HEK293 (cell line): ENCODE data around the gene CCL19.
A peak's percentile ranks its signal among the peaks of the same experiment; 100 is the strongest.

Source experiments
- IKZF3 ChIP-seq: fragments of 450-650 bp; IDR thresholded peaks from 2 replicates; pipeline ENCODE4 v1.5.0; 2018; ENCODE audit warnings: missing biosample characterization, mild to moderate bottlenecking, missing genetic modification characterization, moderate library complexity
- MYNN ChIP-seq: fragments of 450-650 bp; formaldehyde crosslinking; IDR thresholded peaks from 2 replicates; pipeline ENCODE4 v1.5.1; 2016; ENCODE audit warnings: missing biosample characterization, missing genetic modification characterization, borderline replicate concordance
- PRDM10 ChIP-seq: fragments of 450-650 bp; formaldehyde crosslinking; IDR thresholded peaks from 2 replicates; pipeline ENCODE4 v1.5.1; 2016; ENCODE audit warnings: missing biosample characterization, missing genetic modification characterization
- ZBTB49 ChIP-seq: fragments of 450-650 bp; formaldehyde crosslinking; IDR thresholded peaks from 2 replicates; pipeline ENCODE4 v1.5.1; 2016; ENCODE audit warnings: missing biosample characterization, missing genetic modification characterization, low read depth
- ZFP3 ChIP-seq: fragments of 450-650 bp; formaldehyde crosslinking; IDR thresholded peaks from 2 replicates; pipeline ENCODE4 v1.5.1; 2016; ENCODE audit warnings: low read depth, missing biosample characterization, missing genetic modification characterization
- ZNF155 ChIP-seq: fragments of 450-650 bp; formaldehyde crosslinking; IDR thresholded peaks from 2 replicates; pipeline ENCODE4 v1.5.1; 2016; ENCODE audit warnings: missing biosample characterization, missing genetic modification characterization
- ZNF184 ChIP-seq: fragments of 450-650 bp; IDR thresholded peaks from 2 replicates; pipeline ENCODE4 v1.5.1; 2018; ENCODE audit warnings: missing biosample characterization, mild to moderate bottlenecking, missing genetic modification characterization
- ZNF280C ChIP-seq: fragments of 450-650 bp; formaldehyde crosslinking; IDR thresholded peaks from 2 replicates; pipeline ENCODE4 v1.5.1; 2016; ENCODE audit warnings: missing biosample characterization, missing genetic modification characterization
- ZNF280D ChIP-seq: fragments of 450-650 bp; formaldehyde crosslinking; IDR thresholded peaks from 2 replicates; pipeline ENCODE4 v1.5.1; 2016; ENCODE audit warnings: missing biosample characterization, missing genetic modification characterization
- ZNF324 ChIP-seq: fragments of 450-650 bp; formaldehyde crosslinking; IDR thresholded peaks from 2 replicates; pipeline ENCODE4 v1.5.1; 2016; ENCODE audit warnings: missing biosample characterization, missing genetic modification characterization
- ZNF335 ChIP-seq: fragments of 450-650 bp; formaldehyde crosslinking; conservative IDR thresholded peaks from 2 replicates; pipeline ENCODE4 v1.5.1; 2016; ENCODE audit warnings: missing biosample characterization, missing genetic modification characterization
- ZNF341 ChIP-seq: fragments of 450-650 bp; formaldehyde crosslinking; IDR thresholded peaks from 2 replicates; pipeline ENCODE4; 2016; ENCODE audit warnings: low read depth, missing biosample characterization, missing genetic modification characterization
- ZNF354C ChIP-seq: fragments of 450-650 bp; formaldehyde crosslinking; IDR thresholded peaks from 2 replicates; pipeline ENCODE4 v1.5.1; 2016; ENCODE audit warnings: missing biosample characterization, missing genetic modification characterization, low read depth, borderline replicate concordance
- ZNF394 ChIP-seq: fragments of 450-650 bp; formaldehyde crosslinking; IDR thresholded peaks from 2 replicates; pipeline ENCODE4 v1.5.1; 2016; ENCODE audit warnings: missing biosample characterization, missing genetic modification characterization, mild to moderate bottlenecking, moderate library complexity, borderline replicate concordance
- ZNF488 ChIP-seq: fragments of 450-650 bp; formaldehyde crosslinking; IDR thresholded peaks from 2 replicates; pipeline ENCODE4 v1.5.1; 2016; ENCODE audit warnings: missing biosample characterization, missing genetic modification characterization
- ZNF530 ChIP-seq: fragments of 450-650 bp; formaldehyde crosslinking; IDR thresholded peaks from 2 replicates; pipeline ENCODE4 v1.5.1; 2016; ENCODE audit warnings: low read depth, missing biosample characterization, missing genetic modification characterization
- ZNF560 ChIP-seq: fragments of 450-650 bp; formaldehyde crosslinking; IDR thresholded peaks from 2 replicates; pipeline ENCODE4 v1.5.1; 2017; ENCODE audit warnings: missing biosample characterization, missing genetic modification characterization, borderline replicate concordance
- ZNF585B ChIP-seq: fragments of 450-650 bp; formaldehyde crosslinking; IDR thresholded peaks from 2 replicates; pipeline ENCODE4 v1.5.1; 2016; ENCODE audit warnings: missing biosample characterization, missing genetic modification characterization
- ZNF639 ChIP-seq: fragments of 450-650 bp; formaldehyde crosslinking; IDR thresholded peaks from 2 replicates; pipeline ENCODE4 v1.5.1; 2016; ENCODE audit warnings: missing biosample characterization, missing genetic modification characterization
- ZNF701 ChIP-seq: fragments of 450-650 bp; formaldehyde crosslinking; IDR thresholded peaks from 2 replicates; pipeline ENCODE4 v1.5.1; 2016; ENCODE audit warnings: missing biosample characterization, missing genetic modification characterization
- ZSCAN18 ChIP-seq: fragments of 450-650 bp; formaldehyde crosslinking; IDR thresholded peaks from 2 replicates; pipeline ENCODE4 v1.5.1; 2016; ENCODE audit warnings: missing biosample characterization, missing genetic modification characterization

CCL19 gene

GRCh38 chr9:34665381-34666250 is 25.5 kb downstream of the CCL19 start (continued):
- no peak for TF ChIP-seq ZNF280D
- no peak for TF ChIP-seq ZNF639 (tag by site-specific recombination)
- TF ChIP-seq PRDM10 (tag by site-specific recombination), result no peak
- TF ChIP-seq ZNF701 (tag by site-specific recombination), result no peak
- no peak for TF ChIP-seq ZNF530 (tag by site-specific recombination)
- TF ChIP-seq ZNF341 (tag by site-specific recombination), result no peak
- no peak for TF ChIP-seq ZSCAN18 (tag by site-specific recombination)
- peak; percentile 72 for TF ChIP-seq IKZF3 (tag by site-specific recombination)
- no peak for TF ChIP-seq MYNN (tag by site-specific recombination)
- no peak for TF ChIP-seq ZNF280C (tag by site-specific recombination)
- TF ChIP-seq ZNF354C (tag by site-specific recombination), result no peak
- no peak for TF ChIP-seq ZFP3 (tag by site-specific recombination)
- no peak for TF ChIP-seq ZNF184 (tag by site-specific recombination)
- TF ChIP-seq ZNF335, result peak; percentile 20; the same call in 1 of the 2 replicates
- TF ChIP-seq ZNF560 (tag by site-specific recombination), result no peak
- no peak for TF ChIP-seq ZNF394
- no peak for TF ChIP-seq ZNF155
- TF ChIP-seq ZNF324 (tag by site-specific recombination), result no peak
- TF ChIP-seq ZNF488 (tag by site-specific recombination), result no peak
- no peak for TF ChIP-seq ZNF585B (tag by site-specific recombination)
- TF ChIP-seq ZBTB49, result no peak
